Activated naive CD8-positive, alpha-beta T cell treated with anti-CD3 and anti-CD28 coated beads for 36 hours (primary cell): Measurements from ENCODE around the gene PRM2. TPM values are rescaled to one million over a fixed set of nuclear protein-coding genes. Genes with fewer than 3 reads are reported as not detected.
A peak's percentile ranks its signal among the peaks of the same experiment; 100 is the strongest.

Experiments
- DNase-seq: peaks from one replicate; pipeline ENCODE4 v3.0.0; 2021
- H3K27ac Mint-ChIP-seq: one replicate; pipeline ENCODE4 v1.8.0; 2022; ENCODE audit warnings: mild to moderate bottlenecking, moderate library complexity, mixed read lengths
- H3K27me3 Mint-ChIP-seq: one replicate; pipeline ENCODE4 v1.8.0; 2022; ENCODE audit warnings: mild to moderate bottlenecking, mixed read lengths
- H3K36me3 Mint-ChIP-seq: one replicate; pipeline ENCODE4 v1.8.0; 2021; ENCODE audit warnings: mild to moderate bottlenecking, mixed read lengths
- H3K4me1 Mint-ChIP-seq: one replicate; pipeline ENCODE4 v1.8.0; 2021; ENCODE audit warnings: mixed read lengths
- H3K4me3 Mint-ChIP-seq: one replicate; pipeline ENCODE4 v1.8.0; 2022; ENCODE audit warnings: mild to moderate bottlenecking, moderate library complexity, mixed read lengths
- H3K9me3 Mint-ChIP-seq: one replicate; pipeline ENCODE4 v1.8.0; 2022; ENCODE audit warnings: mixed read lengths
- total RNA-seq, 2 experiments: library from RNA; stranded (reverse); gene quantifications; one replicate each; pipeline ENCODE4 v1.2.3, GENCODE V29; 2021

The PRM2 gene, protein sequence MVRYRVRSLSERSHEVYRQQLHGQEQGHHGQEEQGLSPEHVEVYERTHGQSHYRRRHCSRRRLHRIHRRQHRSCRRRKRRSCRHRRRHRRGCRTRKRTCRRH
- not detected for total RNA-seq

GRCh38 chr16:11276143-11276895, at the start of gene PRM2:
TSS of gene PRM2 (minus strand) at chr16:11276480. CDS start at chr16:11276370, 110 bp downstream.
- no peaks in the 10 kb centered on the region for H3K36me3 Mint-ChIP-seq
- H3K4me3 Mint-ChIP-seq = no peak within 1 kb of the TSS
- no peaks in the 10 kb centered on the region for H3K27me3 Mint-ChIP-seq
- DNase-seq = no peak
- H3K27ac Mint-ChIP-seq = no peak within 1 kb of the TSS
- H3K9me3 Mint-ChIP-seq = no peaks in the 10 kb centered on the region
- peaks cover 3% of the 10 kb centered on the region for H3K4me1 Mint-ChIP-seq

GRCh38 chr16:11325404-11326083, 49.3 kb upstream of the PRM2 start:
- Mint-ChIP-seq H3K27ac (peak overlapping the region; percentile 68), H3K36me3 (peaks cover 11% of the 10 kb centered on the region), H3K27me3 (no peaks in the 10 kb centered on the region), H3K4me1 (peaks cover 44% of the 10 kb centered on the region), H3K9me3 (peaks cover 4% of the 10 kb centered on the region), H3K4me3 (no peak overlapping the region)
- peak; percentile 42 for DNase-seq

GRCh38 chr16:11323551-11324336, 47.5 kb upstream of the PRM2 start:
- DNase-seq = no peak
- Mint-ChIP-seq H3K36me3 (peaks cover 11% of the 10 kb centered on the region), H3K4me3 (no peak overlapping the region), H3K27me3 (no peaks in the 10 kb centered on the region), H3K27ac (no peak overlapping the region), H3K4me1 (peaks cover 36% of the 10 kb centered on the region), H3K9me3 (peaks cover 4% of the 10 kb centered on the region)

- Mint-ChIP-seq H3K27me3 (no peaks in the 10 kb centered on the region), H3K36me3 (peaks cover 8% of the 10 kb centered on the region), H3K27ac (no peak overlapping the region), H3K4me1 (peaks cover 27% of the 10 kb centered on the region), H3K9me3 (peaks cover 2% of the 10 kb centered on the region), H3K4me3 (no peak overlapping the region)
- no peak for DNase-seq
Measured at GRCh38 chr16:11322823-11323222, 46.5 kb upstream of the PRM2 start.

DNA sequence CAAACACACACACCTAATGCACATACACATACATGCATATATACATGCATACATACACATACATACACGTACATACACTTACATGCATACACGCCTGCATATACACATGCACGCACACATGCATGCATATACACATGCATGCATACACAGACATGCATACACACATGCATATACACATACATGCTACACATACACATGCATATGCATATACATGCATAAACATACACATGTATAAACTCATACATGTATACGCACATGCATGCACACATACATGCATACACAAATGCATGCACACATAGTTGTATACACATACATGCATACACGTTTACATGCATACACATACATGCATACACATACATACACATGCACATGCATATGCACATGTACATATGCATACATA, 45.4 kb upstream of the PRM2 start:
- Mint-ChIP-seq H3K27ac (no peak overlapping the region), H3K9me3 (no peaks in the 10 kb centered on the region), H3K27me3 (no peaks in the 10 kb centered on the region), H3K36me3 (no peaks in the 10 kb centered on the region), H3K4me3 (no peak overlapping the region), H3K4me1 (peaks cover 16% of the 10 kb centered on the region)
- no peak for DNase-seq

- Mint-ChIP-seq H3K27ac (no peak overlapping the region), H3K36me3 (no peaks in the 10 kb centered on the region), H3K27me3 (no peaks in the 10 kb centered on the region), H3K9me3 (no peaks in the 10 kb centered on the region), H3K4me3 (no peak overlapping the region), H3K4me1 (peaks cover 4% of the 10 kb centered on the region)
- no peak for DNase-seq
Measured at GRCh38 chr16:11320170-11320569, 43.9 kb upstream of the PRM2 start.

DNA sequence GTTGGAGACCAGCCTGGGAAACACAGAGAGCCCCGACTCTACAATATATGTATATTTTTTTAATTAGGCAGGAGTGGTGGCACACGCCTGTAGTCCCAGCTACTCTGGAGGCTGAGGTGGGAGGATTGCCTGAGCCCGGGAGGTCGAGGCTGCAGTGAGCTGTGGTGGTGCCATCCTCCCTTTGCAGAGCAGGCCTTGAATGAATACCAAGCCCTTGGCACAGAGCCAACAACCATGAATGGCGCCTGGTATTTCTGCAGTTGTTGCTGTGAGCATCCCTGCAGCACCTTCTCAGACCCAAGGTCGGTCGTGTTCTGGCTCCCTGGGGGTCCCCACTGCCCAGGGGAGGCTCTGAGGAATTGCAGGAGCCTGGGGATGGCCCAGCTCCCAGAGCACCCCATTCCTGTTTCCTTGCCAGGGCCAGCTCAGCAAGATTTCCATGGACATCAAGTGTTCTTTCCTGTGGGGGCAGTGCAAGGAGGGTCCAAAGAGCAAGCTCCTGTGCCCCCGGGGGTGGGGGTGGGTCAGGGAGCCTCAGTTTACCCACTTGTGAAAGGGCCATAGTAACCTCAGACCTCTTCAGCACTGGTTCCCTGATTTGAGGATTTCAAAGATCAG, 43.4 kb upstream of the PRM2 start:
- no peak for DNase-seq
- no peaks in the 10 kb centered on the region for H3K27me3 Mint-ChIP-seq

GRCh38 chr16:11318817-11319216, 42.5 kb upstream of the PRM2 start:
- no peak for DNase-seq
- Mint-ChIP-seq H3K4me1 (no peaks in the 10 kb centered on the region), H3K27ac (no peak overlapping the region), H3K36me3 (no peaks in the 10 kb centered on the region), H3K9me3 (no peaks in the 10 kb centered on the region), H3K27me3 (no peaks in the 10 kb centered on the region), H3K4me3 (no peak overlapping the region)

More for the DNA sequence above, 43.4 kb upstream of the PRM2 start:
- Mint-ChIP-seq H3K4me1 (no peaks in the 10 kb centered on the region), H3K9me3 (no peaks in the 10 kb centered on the region), H3K36me3 (no peaks in the 10 kb centered on the region), H3K27ac (no peak overlapping the region), H3K4me3 (no peak overlapping the region)

GRCh38 chr16:11316331-11317015, 40.2 kb upstream of the PRM2 start:
- H3K27me3 Mint-ChIP-seq = no peaks in the 10 kb centered on the region
- no peak overlapping the region for H3K4me3 Mint-ChIP-seq
- DNase-seq = no peak
- H3K27ac Mint-ChIP-seq = peak overlapping the region; percentile 6
- peaks cover 22% of the 10 kb centered on the region for H3K4me1 Mint-ChIP-seq
- no peaks in the 10 kb centered on the region for H3K9me3 Mint-ChIP-seq
- H3K36me3 Mint-ChIP-seq = no peaks in the 10 kb centered on the region

GRCh38 chr16:11315510-11315909, 39.2 kb upstream of the PRM2 start:
- H3K9me3 Mint-ChIP-seq = no peaks in the 10 kb centered on the region

GRCh38 chr16:11314309-11314894, 38.1 kb upstream of the PRM2 start:
- no peaks in the 10 kb centered on the region for H3K27me3 Mint-ChIP-seq
- no peak overlapping the region for H3K4me3 Mint-ChIP-seq
- DNase-seq = no peak
- H3K4me1 Mint-ChIP-seq = peaks cover 38% of the 10 kb centered on the region
- H3K9me3 Mint-ChIP-seq = peaks cover 2% of the 10 kb centered on the region
- no peak overlapping the region for H3K27ac Mint-ChIP-seq
- no peaks in the 10 kb centered on the region for H3K36me3 Mint-ChIP-seq

More at GRCh38 chr16:11315510-11315909, 39.2 kb upstream of the PRM2 start:
- Mint-ChIP-seq H3K4me1 (peaks cover 31% of the 10 kb centered on the region), H3K36me3 (no peaks in the 10 kb centered on the region), H3K27ac (no peak overlapping the region), H3K27me3 (no peaks in the 10 kb centered on the region), H3K4me3 (no peak overlapping the region)
- DNase-seq = no peak

- DNase-seq = no peak
- Mint-ChIP-seq H3K4me1 (peaks cover 39% of the 10 kb centered on the region), H3K9me3 (peaks cover 2% of the 10 kb centered on the region), H3K27ac (peak overlapping the region; percentile 17), H3K36me3 (no peaks in the 10 kb centered on the region), H3K4me3 (no peak overlapping the region), H3K27me3 (no peaks in the 10 kb centered on the region)
Measured at GRCh38 chr16:11313493-11314308, 37.4 kb upstream of the PRM2 start.

- peaks cover 41% of the 10 kb centered on the region for H3K4me1 Mint-ChIP-seq
- H3K27me3 Mint-ChIP-seq = no peaks in the 10 kb centered on the region
- H3K36me3 Mint-ChIP-seq = no peaks in the 10 kb centered on the region
- DNase-seq = peak; percentile 42
- peaks cover 2% of the 10 kb centered on the region for H3K9me3 Mint-ChIP-seq
- no peak overlapping the region for H3K4me3 Mint-ChIP-seq
- H3K27ac Mint-ChIP-seq = peak overlapping the region; percentile 58
Measured at GRCh38 chr16:11312718-11313492, 36.6 kb upstream of the PRM2 start.
